Measurements from ENCODE around the gene TRAP1. TPM values are rescaled to one million over a fixed set of nuclear protein-coding genes. Genes with fewer than 3 reads are reported as not detected.

Gene TRAP1
- total and polyA plus RNA-seq, 2 experiments from 2014 or later = 143 to 228 TPM

- TF ChIP-seq ZNF331 (CRISPR knock-in tag; IDR thresholded peaks at IDR 0.05; ENCODE audit: low read depth) (no peak), NANOG (IDR thresholded peaks at IDR 0.05; ENCODE audit: borderline replicate concordance) (no peak), ZNF114 (CRISPR knock-in tag; IDR thresholded peaks at IDR 0.05) (no peak), ETS1 (IDR thresholded peaks at IDR 0.05) (no peak), JUNB (IDR thresholded peaks at IDR 0.05; ENCODE audit: unreplicated experiment) (no peak), CREB1 (CRISPR knock-in tag; IDR thresholded peaks at IDR 0.05; ENCODE audit: low read depth) (no peak), POLR2AphosphoS5 (IDR thresholded peaks at IDR 0.05; ENCODE audit: low read depth) (no peak), EZH2phosphoT487 (IDR thresholded peaks at IDR 0.05; ENCODE audit: unreplicated experiment) (no peak), ZNF462 (CRISPR knock-in tag; IDR thresholded peaks at IDR 0.05) (no peak)
- DNase-seq (ENCODE audit: low spot score) = no peak
- H3K27ac ChIP-seq (ENCODE audit: low read depth) = no peak overlapping the region
- H3K4me1 ChIP-seq (ENCODE audit: insufficient read depth) = no peaks in the 10 kb centered on the region
- 0 out of 2 replicates have a peak, but pooled peaks cover 2% of the 10 kb centered on the region for H3F3A ChIP-seq (replicated peaks; ENCODE audit: low read depth)
- no peaks in the 10 kb centered on the region for H3K79me2 ChIP-seq (replicated peaks; ENCODE audit: insufficient read depth)
- H3K36me3 Mint-ChIP-seq (ENCODE audit: low read depth) = peaks cover 60% of the 10 kb centered on the region
- no peaks in the 10 kb centered on the region for H3K27me3 ChIP-seq (ENCODE audit: insufficient read depth)
- ATAC-seq = no peak
- H3K36me3 ChIP-seq (ENCODE audit: insufficient read depth) = peaks cover 4% of the 10 kb centered on the region
- no peak overlapping the region for H3K4me3 ChIP-seq
- no peaks in the 10 kb centered on the region; the same call in 1 of the 2 replicates for H4K20me1 ChIP-seq (replicated peaks; ENCODE audit: insufficient read depth)
- no peak overlapping the region for H3K27ac Mint-ChIP-seq
- peaks cover 22% of the 10 kb centered on the region for H3K27me3 Mint-ChIP-seq (ENCODE audit: insufficient read depth, low read depth, poor library complexity)
- no peaks in the 10 kb centered on the region for H3K9me3 Mint-ChIP-seq
- H3K9me2 ChIP-seq (ENCODE audit: insufficient read depth) = no peaks in the 10 kb centered on the region
- H3K4me1 Mint-ChIP-seq = no peaks in the 10 kb centered on the region
- H3K4me3 Mint-ChIP-seq = no peak overlapping the region
- H2AFZ ChIP-seq = no peak overlapping the region
- no peak overlapping the region for H3K4me2 ChIP-seq
Measured at GRCh38 chr16:3728424-3729160, 11.3 kb upstream of the TRAP1 start.
